ENCODE data around the gene CD93.

Gene CD93

GRCh38 chr20:23086056-23086566, at the start of gene CD93:
TSS of gene CD93 (minus strand) at chr20:23086324. CDS start at chr20:23086192, 132 bp downstream.
- DNase-seq: no peak

- no peak for DNase-seq
Observed at GRCh38 chr20:23133560-23133998, 47.5 kb upstream of the CD93 start.

- no peak for DNase-seq
Observed at GRCh38 chr20:23132930-23133559, 46.9 kb upstream of the CD93 start.

- DNase-seq: no peak
Observed at GRCh38 chr20:23132293-23132929, 46.3 kb upstream of the CD93 start.

- DNase-seq: no peak
Observed at GRCh38 chr20:23131766-23132165, 45.6 kb upstream of the CD93 start.

GRCh38 chr20:23130622-23131140, 44.6 kb upstream of the CD93 start:
- no peak for DNase-seq

- no peak for DNase-seq
Observed at GRCh38 chr20:23129891-23130621, 43.9 kb upstream of the CD93 start.

GRCh38 chr20:23129266-23129665, 43.1 kb upstream of the CD93 start:
- DNase-seq: no peak

GRCh38 chr20:23128461-23129125, 42.5 kb upstream of the CD93 start:
- DNase-seq: no peak

- no peak for DNase-seq
Observed at GRCh38 chr20:23127506-23128279, 41.6 kb upstream of the CD93 start.

GRCh38 chr20:23126281-23127061, 40.3 kb upstream of the CD93 start:
- DNase-seq: no peak

- peak in 1 of 2 experiments; percentile 51 for DNase-seq
Observed at GRCh38 chr20:23125625-23126191, 39.6 kb upstream of the CD93 start.

GRCh38 chr20:23125159-23125558, 39.0 kb upstream of the CD93 start:
- peak; percentile 90 to 91 for DNase-seq

GRCh38 chr20:23123886-23124285, 37.8 kb upstream of the CD93 start:
- DNase-seq: no peak

GRCh38 chr20:23122796-23123655, 36.9 kb upstream of the CD93 start:
- DNase-seq: no peak

- no peak for DNase-seq
Observed at GRCh38 chr20:23122321-23122720, 36.2 kb upstream of the CD93 start.

GRCh38 chr20:23121751-23122320, 35.7 kb upstream of the CD93 start:
- DNase-seq: no peak

GRCh38 chr20:23120936-23121750, 35.0 kb upstream of the CD93 start:
- DNase-seq: no peak

GRCh38 chr20:23120261-23120660, 34.1 kb upstream of the CD93 start:
- DNase-seq: no peak
